ENCODE results near the gene PROK1. TPM values are rescaled to one million over a fixed set of nuclear protein-coding genes. Genes with fewer than 3 reads are reported as not detected.

PROK1 gene
- total RNA-seq, 1 experiment from 2014 or later, result not detected

DNA sequence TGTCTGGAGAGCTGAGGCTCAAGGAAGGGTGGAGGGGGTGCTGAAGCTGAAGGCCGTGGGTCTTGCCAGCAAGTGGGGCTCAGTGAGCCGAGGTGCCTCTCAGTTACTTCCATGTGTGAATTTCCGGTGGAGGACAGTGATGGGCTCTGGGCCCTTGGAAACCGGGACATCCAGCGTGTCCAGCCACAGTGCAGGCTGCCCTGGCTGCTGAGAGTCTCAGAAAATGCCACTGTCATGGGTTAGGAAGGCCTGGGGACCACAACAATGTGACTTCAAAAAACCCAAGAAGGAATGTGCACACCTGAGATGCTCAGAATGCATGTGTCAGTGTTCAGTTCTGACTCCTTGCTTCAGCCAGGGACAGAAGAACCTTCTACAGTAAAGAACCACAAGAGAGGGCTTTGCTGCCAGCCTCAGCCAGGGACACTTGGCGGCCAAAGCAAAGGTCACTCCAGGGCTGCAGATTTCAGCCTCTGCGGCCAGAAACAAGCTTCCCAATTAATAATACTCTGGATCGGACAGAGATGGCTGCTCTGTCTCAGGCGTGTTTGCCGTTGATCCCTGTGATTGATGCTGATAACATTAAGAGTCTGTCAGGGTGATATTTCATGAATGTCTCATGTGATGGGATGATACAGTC is 30.8 kb upstream of the PROK1 start:
- Histone ChIP-seq H3K36me3 (ENCODE audit: insufficient read depth, low read length, poor library complexity, severe bottlenecking) (no peaks in the 10 kb centered on the region), H3K4me3 (ENCODE audit: low read depth, low read length, poor library complexity, severe bottlenecking) (no peak overlapping the region), H3K4me1 (ENCODE audit: insufficient read depth, low read length, poor library complexity, severe bottlenecking) (no peaks in the 10 kb centered on the region), H3K9me3 (ENCODE audit: low read depth, low read length, poor library complexity, severe bottlenecking) (no peaks in the 10 kb centered on the region), H3K27ac (ENCODE audit: low read depth, low read length, poor library complexity, severe bottlenecking) (no peak overlapping the region), H3K27me3 (replicated peaks; ENCODE audit: insufficient read depth, low read depth, low read length, poor library complexity) (peaks cover 52% of the 10 kb centered on the region)
- POLR2A ChIA-PET (ENCODE audit: low non-redundant PET), result no interaction called here
- DNase-seq (ENCODE audit: low spot score), result no peak
- TF ChIP-seq CTCF (conservative IDR thresholded peaks at IDR 0.05; ENCODE audit: low read depth, low read length), result no peak
- TF ChIP-seq EZH2 (IDR thresholded peaks at IDR 0.05; ENCODE audit: borderline replicate concordance, low read depth, low read length, poor library complexity, severe bottlenecking), result no peak
- intact Hi-C loops (cut with micrococcal nuclease; ENCODE audit: unreplicated experiment), result no loop called here
- CTCF ChIA-PET, result no interaction called here
- no TSS peak for BruUV-seq (replicated peaks)

DNA sequence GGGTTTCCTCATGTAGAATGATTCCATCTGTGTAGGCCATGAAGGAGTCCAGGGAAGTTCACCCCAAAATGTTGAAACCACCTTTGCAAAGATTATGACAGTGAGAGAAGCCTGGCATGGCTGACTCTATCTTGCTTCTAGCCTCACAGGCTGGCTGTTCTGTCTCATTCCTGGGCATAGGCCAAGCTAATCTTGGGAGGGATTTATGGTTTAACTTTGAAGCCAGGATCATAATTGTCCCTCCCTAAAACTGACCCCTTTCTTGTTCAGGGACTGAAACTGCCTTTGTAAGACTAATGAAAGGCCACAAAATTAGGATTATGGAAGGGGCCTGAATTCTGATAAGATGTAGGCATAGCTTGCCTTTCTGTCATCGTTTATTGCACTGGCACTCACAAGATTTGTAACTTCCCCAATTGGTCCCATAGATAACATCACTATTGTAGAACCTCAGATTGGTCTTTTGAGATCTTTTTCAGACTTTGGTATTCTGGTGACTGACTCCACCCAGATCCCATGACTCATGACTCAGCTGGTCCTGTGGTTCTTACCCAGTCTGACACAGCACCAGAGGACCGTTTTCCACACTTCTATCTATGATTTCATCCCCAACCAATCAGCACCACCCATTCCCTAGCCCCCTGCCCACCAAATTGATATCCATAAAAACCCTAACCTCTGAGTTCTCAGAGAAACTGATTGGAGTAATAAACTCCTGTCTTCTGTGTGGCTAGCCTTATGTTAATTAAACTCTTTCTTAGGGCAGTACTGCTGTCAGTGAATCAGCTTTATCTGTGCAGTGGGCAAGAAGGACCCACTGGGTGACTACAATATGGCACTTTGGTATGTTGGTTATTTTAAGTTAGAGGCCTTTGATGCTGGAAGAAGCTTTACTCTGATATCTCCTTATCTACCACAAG is 29.8 kb upstream of the PROK1 start:
- no TSS peak for BruUV-seq (replicated peaks)

More for the DNA sequence above, 29.8 kb upstream of the PROK1 start:
- Histone ChIP-seq H3K4me3 (ENCODE audit: low read depth, low read length, poor library complexity, severe bottlenecking) (no peak overlapping the region), H3K36me3 (ENCODE audit: insufficient read depth, low read length, poor library complexity, severe bottlenecking) (no peaks in the 10 kb centered on the region), H3K27ac (ENCODE audit: low read depth, low read length, poor library complexity, severe bottlenecking) (no peak overlapping the region), H3K9me3 (ENCODE audit: low read depth, low read length, poor library complexity, severe bottlenecking) (no peaks in the 10 kb centered on the region), H3K27me3 (replicated peaks; ENCODE audit: insufficient read depth, low read depth, low read length, poor library complexity) (peaks cover 46% of the 10 kb centered on the region), H3K4me1 (ENCODE audit: insufficient read depth, low read length, poor library complexity, severe bottlenecking) (no peaks in the 10 kb centered on the region)
- POLR2A ChIA-PET (ENCODE audit: low non-redundant PET), result no interaction called here
- DNase-seq (ENCODE audit: low spot score), result no peak
- intact Hi-C loops (cut with micrococcal nuclease; ENCODE audit: unreplicated experiment), result no loop called here
- CTCF ChIA-PET, result no interaction called here
- TF ChIP-seq CTCF (conservative IDR thresholded peaks at IDR 0.05; ENCODE audit: low read depth, low read length) (no peak), EZH2 (IDR thresholded peaks at IDR 0.05; ENCODE audit: borderline replicate concordance, low read depth, low read length, poor library complexity, severe bottlenecking) (no peak)

All from A673 (cell line).